Measurements from ENCODE around the gene CCDC169.

CCDC169 gene

GRCh38 chr13:36242761-36243160, 54.9 kb downstream of the CCDC169 start:
- DNase-seq (ENCODE audit: low spot score) = no peak

- no peak for DNase-seq (ENCODE audit: low spot score)
Measured at GRCh38 chr13:36231236-36231635, 66.4 kb downstream of the CCDC169 start.

- DNase-seq (ENCODE audit: low spot score) = no peak
Measured at GRCh38 chr13:36224730-36225129, 72.9 kb downstream of the CCDC169 start.

- DNase-seq (ENCODE audit: low spot score) = no peak
Measured at GRCh38 chr13:36219883-36220282, 77.7 kb downstream of the CCDC169 start.

- no peak for DNase-seq (ENCODE audit: low spot score)
Measured at GRCh38 chr13:36217456-36217855, 80.2 kb downstream of the CCDC169 start.

GRCh38 chr13:36214163-36214921, 83.3 kb downstream of the CCDC169 start, which contains the start of gene SOHLH2:
TSS of gene SOHLH2 (minus strand) at chr13:36214556. CDS start at chr13:36214526, 30 bp downstream.
- no peak for DNase-seq (ENCODE audit: low spot score)

- no peak for DNase-seq (ENCODE audit: low spot score)
Measured at GRCh38 chr13:36212789-36213188, 84.8 kb downstream of the CCDC169 start.

- no peak for DNase-seq (ENCODE audit: low spot score)
Measured at GRCh38 chr13:36211567-36211966, 86.0 kb downstream of the CCDC169 start.

- no peak for DNase-seq (ENCODE audit: low spot score)
Measured at GRCh38 chr13:36210738-36211137, 86.9 kb downstream of the CCDC169 start.

- no peak for DNase-seq (ENCODE audit: low spot score)
Measured at GRCh38 chr13:36207672-36208071, 89.9 kb downstream of the CCDC169 start.

- DNase-seq (ENCODE audit: low spot score) = no peak
Measured at GRCh38 chr13:36193151-36193855, 104.3 kb downstream of the CCDC169 start.

- DNase-seq (ENCODE audit: low spot score) = no peak
Measured at GRCh38 chr13:36192166-36192565, 105.4 kb downstream of the CCDC169 start.

GRCh38 chr13:36190771-36191170, 106.8 kb downstream of the CCDC169 start:
- no peak for DNase-seq (ENCODE audit: low spot score)

- no peak for DNase-seq (ENCODE audit: low spot score)
Measured at GRCh38 chr13:36188441-36188840, 109.2 kb downstream of the CCDC169 start.

GRCh38 chr13:36183901-36184300, 113.7 kb downstream of the CCDC169 start:
- DNase-seq (ENCODE audit: low spot score) = no peak

Data from hepatic stellate cell (primary cell).